Pulmonary artery endothelial cell (primary cell): Measurements from ENCODE around the gene TMEM236. TPM values are rescaled to one million over a fixed set of nuclear protein-coding genes. Genes with fewer than 3 reads are reported as not detected.

ENCODE experiments used
- DNase-seq: peaks from one replicate; pipeline ENCODE4 v3.0.0-alpha.2; 2011; ENCODE audit warnings: low read depth, low spot score
- total RNA-seq: library from RNA; depleted of rRNA; stranded (reverse); fragments of >200 nt; gene quantifications from 2 replicates; pipeline ENCODE4 v1.2.3, GENCODE V29; 2014

Gene TMEM236
- total RNA-seq, 1 donor from 2014 or later, result 0.07 TPM

- DNase-seq, result no peak
These were observed 11.3 kb upstream of the TMEM236 start for GRCh38 chr10:17740668-17741067.

- DNase-seq, result no peak
These were observed 9.1 kb upstream of the TMEM236 start for GRCh38 chr10:17742918-17743317.

DNA sequence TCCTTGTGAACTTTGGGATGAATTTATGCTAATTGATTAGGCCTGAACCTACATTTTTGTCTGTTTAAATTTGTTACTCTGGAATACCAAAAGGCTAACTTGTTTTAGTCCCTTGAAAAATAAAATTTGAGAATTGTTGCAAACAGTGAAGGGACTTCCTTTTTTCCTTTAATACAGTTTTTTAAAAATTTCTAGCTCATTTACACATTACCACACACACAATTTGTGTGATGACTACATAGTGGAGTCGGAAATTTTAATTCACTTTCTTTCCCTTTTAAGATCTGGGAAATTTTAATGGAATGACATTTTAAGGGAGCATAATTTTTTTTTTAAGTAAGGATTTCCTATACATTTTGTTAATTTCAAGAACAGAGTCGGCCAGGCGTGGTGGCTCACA is 8.6 kb upstream of the TMEM236 start:
- no peak for DNase-seq

DNA sequence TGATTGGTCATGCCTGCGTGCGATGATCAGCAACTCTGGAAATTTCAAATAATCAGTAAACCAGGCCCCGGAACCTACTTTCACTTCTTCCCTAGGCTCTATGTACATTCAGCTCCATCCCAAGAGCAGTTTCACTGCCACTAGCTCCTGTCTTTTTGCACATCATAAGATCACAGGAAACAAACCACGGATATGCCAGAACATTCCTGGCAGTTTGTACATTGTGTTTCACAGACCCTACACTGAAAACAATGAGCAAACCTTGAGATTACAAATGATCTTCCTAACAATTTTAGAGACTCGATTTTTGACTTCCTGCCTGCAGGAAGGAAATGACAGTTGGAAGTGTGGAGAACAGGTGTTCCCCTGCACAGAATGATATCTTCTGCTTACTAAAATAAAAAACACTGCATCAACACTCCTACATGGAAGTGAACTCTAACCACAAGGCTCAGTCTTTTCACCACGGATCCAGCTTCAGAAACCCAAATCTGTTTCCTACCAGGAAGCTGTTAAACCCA is 7.6 kb upstream of the TMEM236 start:
- peak; percentile 63 for DNase-seq

DNA sequence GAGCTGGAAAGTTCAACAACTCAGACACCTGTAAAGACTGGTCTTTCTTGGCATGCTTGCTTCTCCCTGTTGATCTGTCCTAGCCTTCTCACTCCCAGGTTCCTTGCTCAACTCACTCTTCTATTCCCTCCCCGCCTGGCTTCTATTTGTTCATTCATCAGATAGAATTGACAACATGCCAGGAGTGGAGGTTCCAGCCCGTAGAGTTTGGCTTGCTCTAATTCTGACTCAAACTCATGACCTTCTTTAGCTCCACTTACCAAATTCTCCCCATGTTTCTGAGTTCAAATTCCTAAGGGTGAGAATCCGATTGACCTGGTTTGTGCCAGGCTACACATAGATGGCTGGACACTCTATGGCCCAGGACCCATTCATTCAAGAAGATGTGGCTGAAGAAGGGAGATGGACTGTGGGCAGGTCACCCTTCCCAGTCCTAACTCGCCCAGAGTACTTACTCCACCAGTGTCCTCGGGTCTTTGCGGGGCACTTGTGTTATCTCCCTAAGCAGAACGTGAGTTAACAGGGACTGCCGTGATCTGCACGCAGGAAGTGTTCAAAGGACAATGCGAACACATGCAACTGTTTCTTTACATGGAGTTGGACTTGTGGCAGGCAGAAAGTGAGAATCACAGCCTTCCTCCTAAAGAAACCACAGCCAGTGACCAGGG is 4.0 kb upstream of the TMEM236 start:
- no peak for DNase-seq

DNA sequence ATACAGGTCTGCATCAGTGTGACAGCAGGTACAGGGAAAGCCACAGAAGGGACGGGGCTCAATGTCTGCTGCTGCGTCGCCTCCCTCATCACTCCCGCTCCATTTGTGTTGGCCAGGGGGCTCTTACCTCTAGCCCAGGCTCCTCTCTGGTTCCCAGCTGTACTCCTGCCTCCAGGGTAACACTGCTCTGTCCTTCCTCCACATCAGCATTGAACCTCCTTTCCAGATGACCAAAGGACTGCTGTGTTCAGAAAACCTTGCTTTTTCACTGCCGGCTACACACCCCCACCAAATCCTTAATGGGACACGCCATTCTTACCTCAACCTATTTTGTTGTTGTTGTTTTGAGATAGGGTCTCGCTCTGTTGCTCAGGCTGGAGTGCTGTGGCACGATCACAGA is 2.1 kb upstream of the TMEM236 start:
- DNase-seq, result no peak

GRCh38 chr10:17756557-17757217 is 4.7 kb downstream of the TMEM236 start:
- DNase-seq, result no peak

GRCh38 chr10:17758200-17758599 is 6.2 kb downstream of the TMEM236 start:
- no peak for DNase-seq

DNA sequence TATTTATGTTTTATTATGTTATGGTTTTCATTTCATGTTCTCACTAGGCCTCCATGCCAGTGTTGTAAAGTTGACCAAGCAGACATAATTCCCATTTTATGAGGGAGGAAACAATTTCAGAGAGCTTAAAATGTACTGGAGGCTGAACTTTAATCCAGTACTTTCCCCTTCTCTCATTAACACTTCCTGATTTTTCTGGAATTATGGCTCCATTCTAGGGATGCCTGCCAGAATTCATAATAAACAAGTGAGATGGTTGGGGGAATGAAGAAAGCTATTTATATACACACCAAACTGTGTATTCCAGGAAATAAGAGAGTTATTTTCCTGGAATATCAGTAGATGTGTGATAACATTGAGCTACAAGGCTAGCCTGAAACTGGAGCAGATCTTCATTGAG is 6.9 kb downstream of the TMEM236 start:
- peak; percentile 56 for DNase-seq

- no peak for DNase-seq
These were observed 12.1 kb downstream of the TMEM236 start for GRCh38 chr10:17764142-17764541.

- DNase-seq, result no peak
These were observed 13.6 kb downstream of the TMEM236 start for GRCh38 chr10:17765602-17766001.

DNA sequence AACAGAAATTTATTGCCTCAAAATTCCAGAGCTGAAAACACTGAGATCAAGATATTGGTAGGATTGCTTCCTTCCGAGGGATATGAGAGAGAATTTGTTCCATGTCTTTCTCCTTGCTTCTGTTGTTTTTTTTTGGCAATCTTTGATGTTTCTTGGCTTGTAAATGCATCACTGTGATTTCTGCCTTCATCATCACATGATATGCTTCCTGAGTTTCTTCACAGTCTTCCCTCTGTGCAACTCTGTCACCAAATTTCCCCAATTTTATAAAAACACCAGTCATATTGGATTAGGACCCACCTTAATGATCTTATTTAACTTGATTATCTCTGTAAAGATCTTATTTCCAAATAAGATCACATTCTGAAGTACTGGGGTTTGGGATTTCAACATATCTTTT is 14.7 kb downstream of the TMEM236 start:
- DNase-seq, result no peak

DNA sequence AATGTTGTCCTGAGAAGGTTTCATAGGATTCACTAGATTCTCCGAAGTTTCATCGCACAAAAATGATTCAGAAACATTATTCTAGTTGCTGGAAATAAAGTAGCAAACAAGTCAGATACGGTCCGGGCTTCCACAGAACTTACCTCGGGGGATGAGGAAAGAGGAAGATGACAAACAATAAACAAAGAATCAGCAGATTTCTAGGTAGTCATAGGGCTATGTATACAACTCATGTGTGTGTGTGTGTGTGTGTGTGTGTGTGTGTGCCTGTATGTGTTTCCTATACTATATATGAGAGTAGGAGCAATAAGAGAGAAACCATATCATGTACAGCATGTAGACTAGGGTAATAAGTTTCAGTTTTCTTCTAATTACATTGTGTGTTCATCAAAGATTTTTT is 16.5 kb downstream of the TMEM236 start:
- no peak for DNase-seq

DNA sequence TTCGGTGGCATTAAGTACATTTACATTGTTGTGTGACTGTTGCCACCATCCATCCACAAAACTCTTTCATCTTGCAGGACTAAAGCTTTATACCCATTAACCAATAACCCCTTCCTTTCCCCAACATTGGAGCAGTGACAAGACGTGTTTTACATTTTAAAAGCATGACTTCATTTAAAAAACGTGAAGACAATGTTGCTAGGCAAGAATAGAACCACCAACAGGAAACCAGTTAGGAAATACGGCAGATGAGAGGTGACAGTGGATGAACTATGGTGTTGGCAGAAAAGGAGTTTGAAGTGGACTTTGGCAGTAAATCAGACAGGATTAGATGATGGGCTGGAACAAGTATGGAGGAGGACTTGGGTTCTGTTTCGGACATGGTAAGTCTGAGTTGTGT is 17.0 kb downstream of the TMEM236 start:
- DNase-seq, result peak; percentile 85

GRCh38 chr10:17771017-17771416 is 19.0 kb downstream of the TMEM236 start:
- no peak for DNase-seq

DNA sequence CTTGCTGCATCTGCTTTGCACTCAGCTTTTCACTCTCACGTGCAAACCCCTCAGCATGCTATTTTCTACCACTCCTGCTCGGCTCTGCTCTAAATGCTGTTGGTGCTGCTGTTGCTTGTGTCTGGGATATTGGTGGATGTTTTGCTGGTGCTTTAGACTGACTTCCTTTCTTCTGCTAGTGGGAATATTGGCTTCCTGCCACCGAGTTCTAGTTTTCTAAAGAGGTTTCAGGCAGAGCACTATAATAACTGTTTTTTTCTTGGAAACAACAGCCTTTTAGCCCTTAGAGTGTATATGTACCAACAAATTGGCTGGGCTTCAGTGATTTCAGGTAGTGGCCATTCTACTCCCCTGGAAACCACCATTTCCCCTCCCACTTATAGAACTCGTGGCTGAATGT is 27.8 kb downstream of the TMEM236 start:
- no peak for DNase-seq

GRCh38 chr10:17780727-17781126 is 28.7 kb downstream of the TMEM236 start:
- DNase-seq, result no peak

- no peak for DNase-seq
These were observed 29.9 kb downstream of the TMEM236 start for GRCh38 chr10:17781856-17782255.

DNA sequence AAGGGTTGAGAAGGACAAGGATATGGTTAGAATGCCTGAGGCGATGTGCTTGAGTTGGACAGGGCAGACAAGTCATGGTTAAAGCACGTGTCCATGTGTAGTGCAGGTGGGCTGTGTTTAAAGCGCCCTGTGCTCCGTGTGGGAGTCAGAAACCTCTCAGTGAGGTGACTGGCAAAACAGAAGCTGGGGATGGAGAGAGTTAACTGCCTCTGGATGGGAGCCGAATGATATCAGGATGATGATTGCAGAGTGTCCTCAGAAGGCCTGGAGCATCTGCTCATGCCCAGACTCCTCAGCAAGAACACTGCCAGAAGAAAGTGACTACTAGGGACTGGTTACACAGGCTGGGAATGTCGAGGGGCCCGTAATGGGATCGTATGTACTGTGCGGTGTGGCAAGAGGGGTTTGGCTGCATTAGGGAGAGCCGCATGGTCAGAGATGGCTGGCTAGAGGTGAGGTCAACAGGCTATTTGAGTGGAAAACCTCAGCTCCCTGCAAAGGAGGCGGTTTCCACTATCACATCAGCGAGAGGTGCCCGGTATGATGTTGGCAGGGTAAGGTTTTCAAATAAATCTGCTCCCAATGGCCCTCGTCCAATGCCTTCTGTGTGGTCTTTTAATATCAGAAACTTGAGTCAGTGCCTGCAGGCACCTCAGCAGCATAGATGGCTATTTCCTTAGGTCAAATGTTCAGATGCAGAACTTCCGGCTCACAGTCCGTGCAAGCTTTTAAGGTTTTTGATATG is 31.1 kb downstream of the TMEM236 start:
- peak; percentile 93 for DNase-seq

GRCh38 chr10:17783751-17784150 is 31.8 kb downstream of the TMEM236 start:
- no peak for DNase-seq

- DNase-seq, result no peak
These were observed 32.7 kb downstream of the TMEM236 start for GRCh38 chr10:17784688-17785087.

DNA sequence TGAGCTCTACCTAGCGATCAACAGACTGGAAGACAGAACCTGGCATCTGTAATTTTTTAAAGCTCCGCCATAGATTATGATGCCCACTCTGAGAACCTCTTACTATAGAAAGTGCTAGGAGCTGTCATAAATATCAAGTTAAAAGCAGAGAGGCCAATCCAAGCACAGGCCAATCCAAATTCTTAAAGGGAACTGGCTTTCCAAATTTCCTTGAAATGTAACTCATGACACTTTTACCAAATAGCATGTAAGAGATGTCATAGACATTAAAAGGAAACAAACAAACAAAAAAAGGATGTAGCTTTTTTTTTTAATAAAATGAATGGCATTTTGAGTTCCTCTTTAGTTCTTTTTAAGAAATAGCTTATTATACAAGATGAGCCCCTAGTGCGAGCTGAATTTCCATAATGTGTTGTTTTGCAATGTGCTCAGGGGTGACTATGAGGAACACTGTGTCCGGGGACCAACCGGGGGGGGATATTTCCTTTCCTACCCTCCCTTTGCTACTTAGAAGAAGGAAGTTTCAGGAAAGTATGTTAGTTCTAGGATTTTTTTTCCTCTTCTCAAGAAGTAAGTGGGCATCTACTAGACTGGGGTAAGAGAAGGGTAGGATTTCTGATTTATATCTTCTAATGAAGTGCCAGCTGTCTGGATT is 33.4 kb downstream of the TMEM236 start:
- no peak for DNase-seq
